Fibroblast of lung (primary cell): Measurements from ENCODE around the gene SLAIN1.

Experiments used
- EZH2 ChIP-seq: IDR thresholded peaks from 2 replicates; pipeline ENCODE4 v1.5.1; 2012; ENCODE audit warnings: low read length, control low read depth, mild to moderate bottlenecking; ENCODE audit errors: missing control alignments
- TF ChIP-seq, protein P1 (sequence below), 2 donors: IDR thresholded peaks in 1 of 2; conservative IDR thresholded peaks in 1 of 2; 1 replicate in 1 of 2; 2 replicates in 1 of 2; pipeline ENCODE4 v1.5.1; 2011 to 2012; ENCODE audit warnings: low read length in 2 of 2, control low read depth in 1 of 2, inconsistent platforms in 1 of 2, low read depth in 1 of 2, mild to moderate bottlenecking in 1 of 2

DNA sequence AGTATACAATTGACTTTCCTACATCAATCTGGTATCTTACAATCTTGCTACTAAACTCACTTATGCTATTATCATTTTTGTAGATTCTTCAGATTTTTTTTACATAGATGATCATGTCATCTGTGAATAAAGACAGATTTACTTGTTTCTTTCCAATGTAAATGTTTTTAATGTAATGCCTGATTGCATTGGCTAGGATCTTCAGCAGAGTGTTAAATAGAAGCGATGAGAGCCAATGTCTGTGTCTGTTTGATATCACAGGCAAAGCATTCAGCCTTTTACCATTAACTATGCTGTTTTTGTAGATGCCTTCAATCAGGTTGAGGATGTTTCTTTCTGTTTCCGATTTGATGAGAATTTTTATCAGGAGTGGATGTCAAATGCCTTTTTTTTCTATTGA lies 19.2 kb downstream of the SLAIN1 start:
- TF ChIP-seq, protein P1, sequence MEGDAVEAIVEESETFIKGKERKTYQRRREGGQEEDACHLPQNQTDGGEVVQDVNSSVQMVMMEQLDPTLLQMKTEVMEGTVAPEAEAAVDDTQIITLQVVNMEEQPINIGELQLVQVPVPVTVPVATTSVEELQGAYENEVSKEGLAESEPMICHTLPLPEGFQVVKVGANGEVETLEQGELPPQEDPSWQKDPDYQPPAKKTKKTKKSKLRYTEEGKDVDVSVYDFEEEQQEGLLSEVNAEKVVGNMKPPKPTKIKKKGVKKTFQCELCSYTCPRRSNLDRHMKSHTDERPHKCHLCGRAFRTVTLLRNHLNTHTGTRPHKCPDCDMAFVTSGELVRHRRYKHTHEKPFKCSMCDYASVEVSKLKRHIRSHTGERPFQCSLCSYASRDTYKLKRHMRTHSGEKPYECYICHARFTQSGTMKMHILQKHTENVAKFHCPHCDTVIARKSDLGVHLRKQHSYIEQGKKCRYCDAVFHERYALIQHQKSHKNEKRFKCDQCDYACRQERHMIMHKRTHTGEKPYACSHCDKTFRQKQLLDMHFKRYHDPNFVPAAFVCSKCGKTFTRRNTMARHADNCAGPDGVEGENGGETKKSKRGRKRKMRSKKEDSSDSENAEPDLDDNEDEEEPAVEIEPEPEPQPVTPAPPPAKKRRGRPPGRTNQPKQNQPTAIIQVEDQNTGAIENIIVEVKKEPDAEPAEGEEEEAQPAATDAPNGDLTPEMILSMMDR (conservative IDR thresholded peaks at IDR 0.05 in 1 of 2, IDR thresholded peaks at IDR 0.05 in 1 of 2; ENCODE audit: low read depth in 1 of 2, low read length in 2 of 2): no peak
- TF ChIP-seq EZH2: no peak
